HG03432 (cell line): ENCODE measurements around the gene REEP5.
A peak's percentile ranks its signal among the peaks of the same experiment; 100 is the strongest.
"Not testable (repeated sequence)": the region's sequence is repeated elsewhere in the genome, so short reads cannot be mapped to it uniquely, and the experiment has no call there.

Source experiments
- ATAC-seq: cut with Tn5 transposase; IDR thresholded peaks from one replicate; pipeline ENCODE4 v1.9.1; 2021; ENCODE audit warnings: mild to moderate bottlenecking, moderate library complexity; ENCODE audit not compliant: unreplicated experiment

Gene REEP5

DNA sequence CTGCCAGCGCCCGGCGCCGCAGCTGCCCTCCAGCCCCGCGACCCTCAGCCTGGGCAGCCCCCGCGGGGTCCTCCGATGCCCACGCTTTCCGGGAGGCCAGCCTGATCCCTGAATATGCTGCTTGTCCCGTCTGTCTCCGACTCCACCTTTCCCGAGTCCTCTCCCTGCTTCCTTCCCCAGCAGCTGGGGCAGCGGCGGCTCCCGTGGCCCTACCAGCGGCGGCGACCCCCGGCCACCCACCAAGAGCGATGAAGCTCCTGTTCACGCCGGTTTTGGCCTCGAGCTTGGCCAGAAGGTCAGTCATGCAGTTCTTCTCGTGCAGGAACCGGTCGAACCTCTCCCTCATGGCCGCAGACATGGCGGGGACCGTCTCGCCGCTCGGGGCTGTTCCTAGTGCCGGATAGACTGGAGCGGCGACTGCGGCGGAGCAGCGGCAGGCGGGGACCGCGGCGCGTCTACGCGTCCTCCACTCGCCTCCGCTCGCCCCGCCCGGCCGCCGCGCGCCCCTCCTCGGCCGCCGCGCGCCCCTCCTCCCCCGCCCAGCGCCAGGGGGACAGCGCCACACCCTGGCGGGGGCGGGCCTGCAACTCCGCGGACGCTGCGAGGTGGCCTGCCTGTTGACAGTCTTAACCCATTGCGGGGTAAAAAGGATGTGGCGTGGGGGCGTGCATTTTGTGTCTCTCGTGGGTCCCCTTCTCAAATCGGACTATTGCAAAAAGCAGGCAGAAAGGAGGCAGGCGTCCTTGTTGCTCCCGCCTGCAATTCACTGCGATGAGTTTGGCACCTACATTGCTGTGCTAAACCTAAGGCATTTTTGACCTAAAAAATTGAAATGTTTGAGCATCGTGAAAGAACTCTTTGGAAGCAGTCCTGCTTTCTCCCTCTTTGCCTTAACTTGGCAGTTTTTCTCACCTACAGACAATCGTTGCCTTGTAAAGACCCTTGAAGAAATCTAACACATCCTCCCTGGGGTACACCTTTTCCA is at the start of gene REEP5:
Gene REEP5, minus strand, starts transcription at position 395 of the 985 bp plus-strand sequence. Its CDS starts 37 bp downstream, at position 358.
- peak; percentile 75 for ATAC-seq

DNA sequence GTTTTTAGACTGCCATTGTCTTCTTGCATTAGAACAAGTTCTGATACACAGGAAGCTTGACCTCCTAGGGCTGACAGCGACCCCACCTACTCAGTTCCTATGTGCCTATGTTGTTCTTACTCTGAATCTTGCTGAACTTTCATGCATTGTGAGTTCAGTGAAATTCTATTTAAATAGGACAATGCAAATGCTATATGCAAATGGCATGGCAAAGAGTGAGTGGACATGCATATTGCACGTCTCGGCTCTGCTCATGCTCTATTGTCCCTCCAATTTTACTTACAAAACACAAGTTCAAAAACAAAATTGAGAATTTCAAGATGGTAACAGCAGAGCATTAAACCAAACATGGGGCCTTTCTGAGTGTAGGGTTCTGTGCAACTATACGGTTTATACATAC is 49.2 kb upstream of the REEP5 start:
- no peak for ATAC-seq

DNA sequence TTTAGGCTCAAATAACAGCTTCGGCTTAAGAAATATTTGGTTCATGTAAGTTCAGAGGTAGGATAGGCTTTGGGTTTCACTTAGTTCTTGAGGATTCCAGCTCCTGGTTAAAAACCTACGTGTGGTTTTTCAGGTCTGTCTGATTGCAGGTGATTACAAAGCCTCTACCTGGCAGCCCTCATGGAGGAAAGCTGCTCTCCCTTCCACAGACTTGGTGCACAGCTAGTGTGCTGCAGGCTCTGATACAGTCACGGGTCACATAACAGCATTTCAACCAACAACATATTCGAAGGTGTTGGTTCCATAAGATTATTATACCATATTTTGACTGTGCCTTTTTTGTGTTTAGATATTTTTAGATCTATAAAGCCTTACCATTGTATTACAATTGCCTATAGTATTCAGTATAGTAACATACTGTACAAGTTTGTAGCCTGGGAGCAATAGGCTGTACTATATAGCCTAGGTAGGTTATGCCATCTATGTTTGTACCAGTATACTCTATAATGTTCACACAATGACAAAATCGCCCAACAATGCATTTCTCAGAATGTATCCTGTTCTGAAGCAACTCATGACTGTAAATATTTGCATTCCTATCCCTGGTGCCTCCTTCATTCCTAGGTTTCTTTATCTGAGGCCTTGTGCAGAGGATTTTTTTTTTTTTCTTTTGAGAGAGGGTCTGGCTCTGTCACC is 46.5 kb upstream of the REEP5 start:
- ATAC-seq, result no peak

DNA sequence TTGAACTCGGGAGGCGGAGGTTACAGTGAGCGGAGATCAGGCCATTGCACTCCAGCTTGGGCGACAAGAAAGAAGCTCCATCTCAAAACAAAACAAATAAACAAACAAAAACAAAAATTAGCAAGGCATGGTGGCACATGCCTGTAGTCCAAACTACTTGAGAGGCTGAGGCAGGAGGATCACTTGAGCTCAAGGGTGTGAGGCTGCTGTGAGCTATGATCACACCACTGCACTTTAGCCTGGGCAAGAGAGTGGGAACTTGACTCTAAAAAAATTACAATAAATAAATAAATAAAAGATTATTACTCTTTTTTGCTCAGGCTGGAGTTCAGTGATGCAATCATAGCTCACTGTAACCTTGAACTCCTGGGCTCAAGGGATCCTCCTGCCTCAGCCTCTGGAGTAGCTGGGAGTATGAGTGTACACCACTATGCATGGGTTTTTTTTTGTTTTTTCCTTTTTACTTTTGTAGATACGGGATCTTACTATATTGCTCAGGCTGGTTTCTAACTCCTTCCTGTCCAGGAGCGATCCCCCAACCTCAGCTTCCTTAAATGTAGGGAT is 45.6 kb upstream of the REEP5 start:
- ATAC-seq, result no peak

DNA sequence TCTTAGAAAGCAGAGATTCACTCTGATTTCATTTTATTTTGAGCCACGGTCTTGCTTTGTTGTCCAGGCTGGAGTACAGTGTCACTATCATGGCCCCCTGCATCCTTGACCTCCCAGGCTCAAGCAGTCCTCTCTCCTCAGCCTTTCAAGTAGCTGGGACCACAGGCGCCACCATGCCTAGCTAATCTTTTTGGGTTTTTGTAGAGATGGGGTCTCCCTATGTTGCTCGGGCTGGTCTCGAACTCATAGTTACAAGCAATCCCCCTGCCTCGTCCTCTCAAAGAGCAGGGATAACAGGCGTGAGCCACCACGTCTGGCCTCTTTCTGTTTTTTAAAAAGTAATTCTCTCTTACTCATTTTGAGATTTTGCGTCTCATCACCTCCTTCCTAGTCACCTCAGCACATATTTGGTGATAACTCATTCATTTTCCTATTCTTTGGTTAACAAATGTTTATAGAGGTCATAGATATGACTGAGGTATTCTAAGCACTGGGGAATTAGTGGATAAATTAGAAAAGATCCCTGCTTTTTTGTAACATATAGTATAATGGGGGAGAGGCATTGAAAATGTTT is 43.8 kb upstream of the REEP5 start:
- ATAC-seq, result no peak

DNA sequence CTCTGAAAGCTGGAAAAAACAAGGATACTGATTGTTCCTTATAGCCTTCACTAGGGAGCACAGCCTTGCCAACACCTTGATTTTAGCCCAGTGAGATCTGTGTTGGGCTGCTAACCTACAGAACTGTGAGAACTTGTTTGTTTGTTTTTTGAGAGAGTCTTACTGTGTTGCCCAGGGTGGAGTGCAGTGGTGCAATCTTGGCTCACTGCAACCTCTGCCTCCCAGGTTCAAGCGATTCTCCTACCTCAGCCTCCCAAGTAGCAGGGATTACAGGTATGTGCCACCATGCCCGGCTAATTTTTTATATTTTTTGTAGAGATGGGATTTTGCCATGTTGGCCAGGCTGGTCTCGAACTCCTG is 41.3 kb upstream of the REEP5 start:
- not testable (repeated sequence) for ATAC-seq

DNA sequence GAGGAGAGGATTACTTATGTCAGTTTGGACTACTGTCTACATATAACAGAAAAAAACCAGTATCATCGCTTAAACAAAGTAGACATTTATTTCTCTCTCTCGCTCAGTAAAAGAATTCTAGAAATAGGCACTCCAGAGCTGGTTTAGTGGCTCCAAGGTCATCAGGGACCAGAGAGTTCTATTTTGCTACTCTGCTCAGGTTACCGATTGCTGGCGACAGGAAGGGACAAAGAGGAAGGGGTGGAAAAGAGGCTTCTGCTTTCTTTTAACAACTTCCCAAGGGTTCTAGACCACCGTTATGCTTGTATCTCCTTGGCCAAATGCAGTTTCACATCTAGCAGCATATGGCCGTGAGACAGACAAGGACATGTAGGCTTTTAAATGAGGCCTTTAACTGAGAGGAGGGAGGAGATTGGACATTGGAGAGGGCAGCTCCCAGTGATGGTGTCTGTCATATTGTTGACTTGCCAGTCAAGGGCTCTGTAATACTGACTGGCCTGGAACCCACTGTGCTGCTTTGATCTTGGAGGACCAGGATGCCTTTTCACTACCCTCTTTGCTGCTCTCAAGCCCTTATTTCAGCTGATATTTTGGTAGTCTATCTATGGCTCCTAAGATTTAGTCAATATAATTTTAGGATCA is 39.0 kb upstream of the REEP5 start:
- ATAC-seq, result no peak

DNA sequence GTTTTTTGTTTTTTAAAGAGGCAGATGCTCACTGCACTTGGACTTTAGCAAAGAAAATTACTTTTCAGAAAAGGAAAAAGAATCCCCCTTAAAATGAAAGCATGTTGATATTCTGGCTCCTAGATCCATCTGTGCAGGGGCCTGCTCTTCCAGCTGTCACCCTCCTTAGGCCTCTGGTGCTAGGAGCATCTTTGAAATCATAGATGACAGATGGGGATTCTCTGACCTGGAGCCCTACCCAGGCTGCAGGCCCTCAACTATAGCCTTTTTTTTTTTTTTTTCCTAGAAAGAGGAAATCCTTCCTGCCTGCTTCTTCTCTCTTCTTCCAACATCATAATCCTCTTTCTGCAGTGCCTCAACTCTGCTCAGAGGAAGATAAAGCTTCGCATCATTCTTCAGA is 38.3 kb upstream of the REEP5 start:
- ATAC-seq, result no peak

DNA sequence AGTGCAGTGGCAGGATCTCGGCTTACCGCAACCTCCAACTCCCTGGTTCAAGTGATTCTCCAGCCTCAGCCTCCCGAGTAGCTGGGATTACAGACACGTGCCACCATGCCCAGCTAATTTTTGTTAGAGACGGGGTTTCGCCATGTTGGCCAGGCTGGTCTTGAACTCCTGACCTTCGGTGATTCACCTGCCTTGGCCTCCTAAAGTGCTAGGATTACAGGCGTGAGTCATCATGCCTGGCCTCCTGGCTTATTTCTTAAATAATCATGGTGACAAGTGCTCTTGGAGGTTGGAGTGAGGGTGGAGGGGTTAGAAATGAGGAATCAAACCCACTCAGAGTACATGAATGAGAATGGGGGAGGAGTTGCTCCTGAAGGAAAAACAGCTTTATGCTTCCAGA is 37.8 kb upstream of the REEP5 start:
- ATAC-seq, result not testable (repeated sequence)

DNA sequence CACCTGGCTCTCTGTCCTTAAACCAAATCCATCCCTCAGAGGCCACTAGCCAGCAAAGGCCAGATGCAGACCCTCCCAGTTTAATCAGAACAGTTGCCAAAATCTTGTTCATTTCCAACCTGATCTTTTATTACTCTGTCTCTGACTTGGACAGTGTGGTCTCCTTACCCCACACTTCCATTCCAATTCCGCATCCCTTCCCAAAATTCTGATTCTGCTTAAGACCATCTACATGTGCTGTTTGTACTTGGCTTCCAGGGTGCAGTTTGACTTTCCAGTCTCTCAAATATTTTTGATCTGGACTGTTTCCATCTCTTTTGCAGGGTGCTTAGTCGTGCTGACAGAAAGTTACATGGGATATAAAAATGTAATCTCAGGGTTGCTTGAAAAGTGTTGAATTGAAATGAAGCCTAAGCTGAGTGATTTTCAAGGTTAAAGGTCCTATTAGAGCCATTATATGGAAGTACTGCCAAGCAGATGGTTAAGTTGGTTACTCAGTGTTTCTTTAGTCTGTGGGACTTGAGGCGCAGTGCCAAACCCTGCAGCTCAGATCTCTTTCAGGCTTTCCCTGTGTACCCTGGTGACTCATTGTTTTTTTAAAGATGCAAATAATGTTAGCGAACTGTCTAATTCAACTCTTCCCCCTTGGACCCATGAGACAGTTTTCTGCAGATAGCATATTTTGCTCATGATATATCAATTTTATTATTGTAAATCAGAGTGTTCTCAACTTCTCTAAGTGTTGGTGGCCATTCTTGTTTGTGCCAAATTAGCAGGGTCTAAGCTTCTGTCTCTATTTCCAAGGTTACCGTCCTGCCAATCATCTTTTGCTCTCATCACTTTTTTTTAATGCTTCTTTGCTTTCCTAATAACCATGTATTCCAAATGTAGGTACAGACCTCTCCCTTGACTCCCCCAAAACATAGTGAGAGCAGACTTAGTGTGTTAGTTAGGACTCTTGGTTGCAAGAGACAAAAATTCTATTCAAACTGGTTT is 36.4 kb upstream of the REEP5 start:
- ATAC-seq, result peak; percentile 88

DNA sequence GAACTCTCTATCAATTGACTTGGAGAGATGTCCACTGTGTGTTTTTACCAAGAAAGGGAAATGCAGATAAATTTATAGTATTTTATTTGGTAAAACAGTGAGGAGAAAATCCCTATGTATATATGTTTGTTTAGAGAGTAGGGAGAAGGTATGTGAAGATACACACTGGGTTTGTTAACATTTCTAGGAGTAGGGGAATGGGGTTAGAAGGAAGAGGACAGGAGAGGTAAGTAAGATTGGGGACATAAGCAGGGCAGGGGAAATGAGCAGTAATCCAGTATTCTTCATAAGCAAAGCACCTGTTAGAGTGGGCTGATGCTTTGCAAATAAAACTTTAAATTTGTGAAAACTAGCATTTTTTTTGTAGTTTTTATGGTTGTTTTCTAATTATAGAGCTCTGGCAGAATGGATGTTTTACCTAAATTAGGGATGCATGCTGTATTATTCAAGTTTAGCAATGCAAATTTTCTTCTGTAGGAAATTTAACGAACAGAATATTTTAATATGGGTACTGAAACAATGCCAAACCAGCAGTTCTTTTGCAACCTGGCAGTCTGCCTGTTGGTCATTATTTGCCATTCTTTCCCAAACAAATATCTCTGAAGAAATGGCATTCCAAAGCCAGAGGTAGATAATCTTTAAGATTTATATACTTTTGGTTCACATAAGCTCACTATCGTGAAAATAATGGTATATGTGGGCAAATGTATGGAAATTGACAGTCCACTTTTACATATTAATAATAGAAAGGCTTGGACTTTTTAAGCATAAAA is 35.2 kb upstream of the REEP5 start:
- ATAC-seq, result no peak

DNA sequence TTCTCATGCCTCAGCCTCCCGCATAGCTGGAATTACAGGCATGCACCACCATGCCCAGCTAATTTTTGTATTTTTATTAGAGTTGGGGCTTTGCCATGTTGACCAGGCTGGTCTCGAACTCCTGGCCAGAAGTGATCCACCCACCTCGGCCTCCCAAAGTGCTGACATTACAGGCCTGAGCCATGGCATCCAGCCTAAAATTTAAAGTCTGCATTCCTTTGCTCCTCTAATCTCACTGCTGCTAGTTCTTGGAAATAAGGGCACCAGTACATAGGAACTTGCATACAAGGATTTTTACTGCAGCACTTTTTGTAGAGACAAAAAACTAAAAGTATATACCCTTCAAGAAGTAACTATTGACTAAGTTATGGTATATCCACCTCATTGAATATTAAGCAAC is 34.6 kb upstream of the REEP5 start:
- ATAC-seq, result no peak

DNA sequence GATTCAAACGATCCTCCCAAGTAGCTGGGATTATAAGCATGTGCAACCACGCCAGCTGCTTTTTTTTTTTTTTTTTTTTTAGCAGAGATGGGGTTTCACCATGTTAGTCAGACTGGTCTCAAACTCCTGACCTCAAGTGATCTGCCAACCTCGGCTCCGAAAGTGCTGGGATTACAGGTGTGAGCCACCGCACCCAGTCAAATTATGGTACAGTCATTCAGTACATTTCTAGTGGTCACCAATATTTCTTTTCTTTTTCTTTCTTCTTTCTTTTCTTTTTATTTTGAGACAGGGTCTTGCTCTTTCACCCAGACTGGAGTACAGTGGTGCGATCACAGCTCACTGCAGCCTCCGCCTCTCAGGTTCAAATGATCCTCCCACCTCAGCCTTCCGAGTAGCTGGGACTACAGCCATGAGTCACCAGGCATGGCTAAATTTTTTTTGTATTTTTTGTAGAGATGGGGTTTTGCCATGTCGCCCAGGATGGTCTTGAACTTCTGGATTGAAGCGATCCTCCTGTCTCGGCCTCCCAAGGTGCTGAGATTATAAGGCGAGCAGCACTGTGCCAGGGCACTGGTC is 29.2 kb upstream of the REEP5 start:
- peak; percentile 95 for ATAC-seq

DNA sequence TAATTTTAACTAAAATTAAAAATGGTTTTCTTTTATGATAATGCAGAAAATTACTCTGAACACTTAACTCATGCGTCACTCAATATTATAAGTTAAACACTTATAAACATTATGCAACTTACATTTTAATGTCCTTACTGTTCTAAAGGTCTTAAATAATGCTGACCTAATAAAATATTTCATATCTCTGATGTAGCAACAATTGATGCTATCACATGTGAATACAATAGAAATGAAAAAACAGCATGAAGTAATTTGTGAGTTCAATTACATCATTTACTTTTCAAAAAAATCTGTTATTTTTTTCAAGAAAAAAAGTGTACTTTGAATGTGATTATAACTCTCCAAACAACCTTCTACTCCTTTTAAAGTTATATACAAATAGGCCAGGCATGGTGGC is 26.4 kb upstream of the REEP5 start:
- no peak for ATAC-seq

DNA sequence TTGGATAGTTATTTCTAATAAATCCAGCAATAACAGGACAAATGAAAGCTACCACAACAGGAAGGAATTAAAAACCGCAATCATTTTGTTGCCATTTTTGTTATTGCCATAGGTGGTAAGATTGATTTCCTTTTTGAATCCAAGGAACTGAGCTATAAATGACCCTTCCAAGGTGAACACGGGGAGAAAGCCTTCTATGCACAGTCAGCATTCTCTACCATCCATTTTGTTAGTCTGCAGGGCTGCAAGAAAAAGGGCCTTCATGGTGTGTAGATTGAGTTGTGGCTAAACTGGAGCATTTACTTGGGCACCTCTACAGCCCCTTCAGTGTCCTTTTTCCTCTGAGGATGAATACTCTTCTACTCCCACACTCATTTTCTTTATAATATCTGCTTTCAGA is 18.6 kb upstream of the REEP5 start:
- ATAC-seq, result no peak

DNA sequence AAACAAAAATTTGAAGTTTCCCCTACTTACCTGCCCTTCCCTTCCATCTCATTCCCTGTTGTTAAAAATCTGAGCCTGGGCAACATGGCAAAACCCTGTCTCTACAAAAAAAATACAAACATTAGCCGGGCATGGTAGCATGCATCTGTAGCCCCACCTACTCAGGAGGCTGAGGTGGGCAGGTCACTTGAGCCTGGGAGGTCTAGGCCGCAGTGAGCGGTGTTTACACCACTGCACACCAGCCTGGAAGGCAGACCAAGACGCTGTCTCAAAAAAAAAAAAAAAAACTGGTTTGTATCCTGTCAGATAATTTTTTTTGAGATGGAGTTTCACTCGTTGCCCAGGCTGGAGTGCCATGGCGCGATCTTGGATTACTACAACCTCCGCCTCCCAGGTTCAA is 16.3 kb upstream of the REEP5 start:
- no peak for ATAC-seq

DNA sequence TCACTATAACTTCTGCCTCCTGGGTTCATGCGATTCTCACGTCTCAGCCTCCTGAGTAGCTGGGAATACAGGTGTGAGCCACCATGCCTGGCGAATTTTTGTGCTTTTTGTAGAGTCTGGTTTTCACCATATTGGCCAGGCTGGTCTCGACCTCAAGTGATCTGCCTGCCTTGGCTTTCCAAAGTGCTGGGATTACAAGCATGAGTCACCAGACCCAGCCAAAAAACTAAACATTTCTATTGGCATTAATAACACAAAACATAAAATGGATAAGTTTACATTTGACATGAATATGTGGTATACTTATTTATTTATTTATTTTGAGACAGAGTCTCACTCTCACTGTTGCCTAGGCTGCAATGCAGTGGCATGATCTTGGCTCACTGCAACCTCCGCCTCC is 13.6 kb upstream of the REEP5 start:
- ATAC-seq, result no peak

DNA sequence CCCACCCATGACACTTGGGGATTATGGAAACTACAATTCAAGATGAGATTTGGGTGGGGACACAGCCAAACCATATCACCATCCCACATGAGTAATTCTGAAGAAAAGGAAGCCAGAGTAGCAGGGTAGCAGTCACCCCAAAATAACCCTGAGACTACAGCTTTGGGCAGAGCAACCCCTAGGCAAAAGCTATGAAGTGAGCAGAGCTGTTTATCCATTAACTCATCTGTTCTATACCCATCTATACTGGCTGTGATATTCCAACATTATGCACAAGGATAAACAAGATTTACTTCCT is 12.3 kb upstream of the REEP5 start:
- no peak for ATAC-seq
